GM12891 (cell line): Measurements from ENCODE around the gene SDCCAG8.

Experiments
- POLR2A ChIP-seq: IDR thresholded peaks from 2 replicates; pipeline ENCODE4 v1.6.1; 2011; ENCODE audit warnings: low read depth, low read length, control low read depth
- POLR2AphosphoS5 ChIP-seq: IDR thresholded peaks from 2 replicates; pipeline ENCODE4 v1.6.1; 2011; ENCODE audit warnings: low read depth, low read length, control low read depth
- TAF1 ChIP-seq: IDR thresholded peaks from 2 replicates; pipeline ENCODE4 v1.6.1; 2011; ENCODE audit warnings: low read depth, low read length, control low read depth

- TF ChIP-seq TAF1 = no peak
- no peak for TF ChIP-seq POLR2A
- TF ChIP-seq POLR2AphosphoS5 = no peak
Measured at GRCh38 chr1:243526180-243526579, 270.3 kb downstream of the SDCCAG8 start.
